HG03097 (cell line): ENCODE data around the gene ZNF521.

Source experiments
- ATAC-seq: cut with Tn5 transposase; IDR thresholded peaks from one replicate; pipeline ENCODE4 v1.9.1; 2021; ENCODE audit not compliant: unreplicated experiment, low FRiP score

Gene ZNF521

DNA sequence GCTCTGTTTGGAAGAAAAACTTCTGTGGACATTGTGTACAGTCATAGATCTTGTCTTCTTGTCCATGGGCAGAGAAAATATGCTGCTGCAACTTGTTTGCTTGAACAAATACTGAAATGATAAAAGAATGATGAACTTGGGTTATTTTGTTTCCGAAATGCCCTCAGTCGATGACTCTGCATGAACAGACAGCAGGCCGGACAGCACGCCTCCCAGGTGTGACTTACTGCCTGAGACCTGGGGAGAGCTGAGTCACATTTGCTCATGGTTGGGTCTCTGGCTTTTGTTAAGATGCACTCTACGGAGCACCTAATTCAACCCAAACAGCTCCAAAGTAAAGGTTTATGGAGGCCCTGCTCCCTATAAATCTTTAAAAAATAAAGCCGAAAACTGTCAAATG lies 262.5 kb downstream of the ZNF521 start:
- ATAC-seq, result no peak

DNA sequence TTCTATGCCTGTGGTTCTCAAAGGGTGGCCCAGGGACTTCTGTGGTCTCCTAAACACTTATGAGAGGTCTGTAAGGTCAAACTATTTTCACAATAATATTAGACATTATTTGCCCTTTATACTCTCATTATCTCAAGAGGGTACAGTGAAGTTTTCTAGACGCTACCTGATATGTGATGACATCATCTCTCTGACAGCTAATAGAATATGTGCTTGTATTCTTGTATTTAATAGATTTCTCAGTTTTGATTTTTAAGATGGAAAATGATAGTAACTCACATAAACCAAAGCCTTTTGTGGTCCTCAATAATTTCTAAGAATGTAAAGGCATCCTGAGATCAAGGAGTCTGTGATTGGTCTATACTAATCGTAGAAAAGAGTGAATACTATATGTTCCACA lies 265.1 kb downstream of the ZNF521 start:
- no peak for ATAC-seq

DNA sequence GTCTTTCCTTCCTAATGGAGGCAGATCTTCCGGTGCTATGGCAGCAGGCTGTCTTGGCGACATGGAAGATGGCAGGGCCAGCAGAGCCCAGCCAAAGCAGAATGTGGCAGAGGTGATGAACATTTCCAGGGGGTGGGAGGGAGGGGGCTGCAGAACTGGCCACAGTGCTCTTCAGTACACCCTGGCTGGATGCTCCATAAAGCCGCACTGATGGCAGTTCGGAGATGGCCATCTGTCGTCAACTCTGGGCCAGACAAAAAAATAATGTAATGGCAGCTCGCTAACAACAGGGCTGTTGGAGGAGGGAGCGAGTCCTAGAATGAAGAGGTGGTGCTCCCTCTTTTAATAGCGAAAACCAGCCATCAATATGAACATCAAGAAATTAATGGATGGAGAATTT lies 271.0 kb downstream of the ZNF521 start:
- ATAC-seq, result no peak

DNA sequence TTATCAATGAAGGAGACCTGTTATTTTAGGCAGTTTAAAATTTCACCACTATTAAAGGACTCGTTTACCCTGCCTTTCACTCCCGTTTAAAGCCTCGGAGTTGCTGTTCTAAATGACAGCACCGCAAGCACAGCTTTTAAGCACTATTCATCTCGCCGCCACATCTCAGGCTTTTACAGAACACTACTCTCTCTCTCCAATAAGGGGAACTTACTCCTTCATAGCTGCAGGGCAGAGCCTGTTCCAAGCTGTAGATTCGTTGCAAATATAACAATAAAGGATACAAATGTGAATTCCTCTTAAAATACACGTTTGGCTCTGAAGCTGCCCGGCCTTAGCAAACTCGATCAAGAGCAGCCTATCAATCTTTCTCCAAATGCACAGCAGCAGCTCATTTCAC lies 271.8 kb downstream of the ZNF521 start:
- no peak for ATAC-seq

DNA sequence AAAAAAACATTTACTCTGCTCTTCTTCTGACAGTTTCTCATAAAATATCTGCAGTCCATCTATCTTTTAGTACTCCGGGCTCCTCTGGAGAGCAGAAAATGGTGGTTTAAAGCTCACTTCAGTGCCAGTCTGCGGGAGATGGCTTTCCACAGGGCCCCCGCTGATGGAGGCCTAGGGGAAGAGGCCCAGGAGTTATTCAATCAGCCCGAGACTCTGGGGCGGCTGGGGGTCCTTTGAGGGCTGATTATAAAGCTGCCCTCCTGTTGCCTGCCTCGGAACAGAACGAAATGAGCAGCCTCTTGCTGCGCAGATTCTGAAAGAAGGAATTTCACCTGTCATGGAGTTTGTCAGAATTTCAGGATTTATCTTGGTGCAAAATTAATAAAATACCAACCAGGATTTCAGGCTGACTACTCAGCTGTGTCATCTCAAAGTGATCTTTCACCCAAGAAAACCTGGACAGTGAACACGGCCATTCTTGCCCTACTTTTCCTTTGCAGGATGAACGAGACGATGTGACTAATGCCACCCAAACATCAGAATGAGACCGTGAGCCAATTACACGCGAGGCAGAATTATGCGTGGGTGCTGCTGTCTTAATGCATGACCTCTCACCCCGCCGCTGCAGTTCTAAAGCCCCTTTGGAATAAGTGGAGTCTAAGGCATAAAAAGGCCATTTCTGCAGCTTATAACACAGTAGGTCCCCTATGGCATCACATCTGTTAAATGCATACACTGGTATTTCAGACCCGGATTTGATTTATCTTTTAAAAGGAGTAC lies 273.8 kb downstream of the ZNF521 start:
- ATAC-seq, result no peak

DNA sequence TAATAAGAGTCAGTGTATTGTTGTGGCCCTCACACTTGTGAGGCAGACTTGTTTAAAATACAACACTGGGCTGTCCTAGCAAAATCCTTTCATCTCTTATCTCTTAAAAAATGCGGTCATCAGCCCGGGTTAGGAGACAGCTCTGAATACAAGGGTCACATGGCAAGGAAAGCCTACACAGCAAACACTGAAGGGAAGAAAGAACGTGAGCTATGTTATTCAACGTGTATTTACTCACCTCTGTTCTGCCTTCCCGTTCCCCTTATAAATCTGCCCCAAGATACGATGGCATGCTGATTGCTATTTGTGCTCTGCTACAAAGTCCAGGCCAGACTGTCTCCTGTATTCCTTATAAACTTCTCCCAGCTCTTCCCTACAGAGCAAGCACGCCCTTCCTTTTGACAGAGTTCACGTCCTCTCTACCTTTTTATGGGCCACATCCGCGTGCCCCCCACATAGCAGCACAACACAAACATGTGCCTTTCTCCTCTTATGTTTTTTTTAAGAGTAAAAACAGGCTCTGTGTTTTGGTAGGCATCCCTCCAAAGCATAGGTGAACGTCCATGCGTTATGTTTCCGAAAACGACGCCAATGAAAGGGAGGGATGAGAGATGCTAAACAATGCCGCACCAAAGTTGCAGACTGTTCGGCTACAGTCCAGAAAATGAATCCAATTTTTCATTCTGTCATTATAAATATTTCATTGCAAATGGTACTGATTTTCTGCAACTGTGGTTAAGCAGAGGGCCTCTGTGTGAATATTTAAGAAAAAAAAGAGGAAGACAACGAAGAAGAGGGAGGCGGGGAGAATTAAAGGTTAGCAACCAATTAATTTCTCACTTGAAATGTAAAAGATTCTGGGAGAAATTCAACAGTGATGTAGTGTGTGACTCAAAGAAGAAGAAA lies 274.7 kb downstream of the ZNF521 start:
- ATAC-seq, result no peak

DNA sequence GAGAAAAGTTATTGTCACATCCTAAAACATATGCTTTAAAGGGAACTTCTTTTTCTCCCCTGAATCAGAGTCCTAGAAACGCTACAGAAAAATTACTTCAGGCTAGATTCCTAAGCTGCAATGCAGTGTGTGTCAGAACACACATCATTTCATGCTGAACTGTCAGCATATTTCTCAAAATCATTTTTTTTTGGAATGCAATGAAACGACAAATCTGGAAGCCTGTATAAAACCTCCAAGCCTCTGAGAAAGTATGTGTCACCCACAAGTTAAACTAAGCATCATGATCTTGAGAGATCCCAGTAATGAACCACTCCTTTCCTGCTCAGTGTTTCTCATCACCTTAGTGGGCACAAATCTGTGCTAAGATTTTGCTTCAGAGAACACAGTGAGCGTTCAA lies 276.2 kb downstream of the ZNF521 start:
- ATAC-seq, result no peak

DNA sequence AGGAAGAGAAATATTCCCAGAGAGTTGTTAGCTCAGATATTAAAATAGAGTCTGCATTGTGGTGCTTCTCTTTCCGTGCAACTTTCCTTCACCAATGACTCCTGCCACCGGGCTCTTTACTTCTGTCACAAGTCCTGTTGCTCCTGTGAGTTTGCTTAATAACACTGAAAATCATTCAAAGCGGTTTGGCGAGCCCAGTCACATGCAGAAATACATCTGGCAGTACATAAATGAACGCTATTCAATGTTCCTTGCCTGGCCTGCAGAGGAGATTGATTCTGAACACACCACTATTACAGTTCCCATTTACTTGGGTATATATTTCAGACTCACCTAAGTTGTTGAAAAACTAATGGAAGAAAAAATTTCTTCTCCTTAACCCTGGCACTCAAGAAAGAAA lies 276.6 kb downstream of the ZNF521 start:
- ATAC-seq, result no peak

DNA sequence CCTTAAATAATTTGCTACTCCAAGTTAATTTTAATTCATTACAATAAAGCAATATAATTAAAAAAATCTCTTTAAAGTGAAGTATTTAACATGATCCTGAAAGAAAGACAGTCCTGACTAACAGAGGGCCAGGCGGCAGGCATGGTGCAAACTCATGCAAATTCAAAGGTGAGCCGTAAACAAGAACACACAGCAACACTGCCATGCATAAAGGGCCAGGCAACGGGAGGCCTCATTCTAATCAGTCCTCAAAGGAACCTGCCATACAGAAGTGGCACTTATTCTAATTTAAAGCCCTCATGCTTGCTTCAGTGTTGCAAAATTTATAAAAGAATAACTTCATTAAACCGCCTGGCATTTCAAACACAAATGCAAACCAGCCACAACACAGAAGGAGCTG lies 277.0 kb downstream of the ZNF521 start:
- no peak for ATAC-seq

DNA sequence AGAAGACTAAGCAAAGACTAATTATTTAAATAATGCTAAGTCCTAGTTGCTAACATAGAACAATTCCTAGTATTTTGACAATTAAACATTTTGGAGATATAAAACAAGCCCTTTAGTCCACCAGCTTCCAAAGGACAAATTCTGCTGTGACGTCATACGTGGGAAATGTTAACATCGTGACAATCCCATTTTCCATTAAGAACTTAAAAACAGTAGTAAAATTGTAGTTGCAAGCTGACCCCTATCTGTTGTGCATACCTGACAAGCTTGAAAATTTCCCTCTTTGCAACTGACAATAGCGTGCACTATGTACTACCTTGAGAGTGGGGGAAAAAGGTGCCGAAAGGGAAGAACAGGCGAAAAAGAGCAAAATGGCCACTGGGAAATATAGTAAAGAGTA lies 279.8 kb downstream of the ZNF521 start:
- ATAC-seq, result no peak

DNA sequence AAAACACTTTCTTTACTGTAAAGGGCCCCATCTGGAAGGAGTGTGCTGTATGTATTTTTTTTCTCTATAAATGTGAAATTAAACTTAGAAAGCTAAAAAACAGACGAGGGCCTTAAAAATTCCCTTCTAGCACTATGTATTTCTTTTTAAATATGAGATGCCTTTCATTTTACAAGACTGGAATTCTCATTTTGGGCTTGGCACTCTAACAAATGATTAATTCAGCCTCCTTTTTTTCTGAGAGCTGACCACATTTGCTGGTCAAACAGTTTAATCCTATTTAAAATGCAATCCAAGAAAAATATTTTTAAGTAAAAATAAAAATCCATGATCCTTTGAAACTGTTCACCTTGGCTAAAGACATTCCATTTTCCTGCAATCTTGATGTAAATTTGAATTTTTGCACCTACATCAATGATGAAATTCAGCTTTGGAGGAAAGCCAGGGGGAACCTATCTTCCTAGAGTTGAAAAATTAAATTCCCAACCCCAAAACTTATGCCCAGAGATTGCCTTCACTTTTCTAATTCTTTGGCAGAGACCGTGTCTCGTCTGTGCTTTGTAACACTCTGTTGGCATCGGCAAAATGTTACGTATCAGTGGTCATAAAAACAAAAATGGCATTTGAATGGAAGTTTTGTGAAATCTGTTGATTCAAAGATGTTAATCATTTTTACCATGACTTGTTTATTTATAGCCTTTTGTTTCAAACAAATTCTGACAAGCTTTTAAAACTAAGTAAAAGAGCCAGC lies 284.5 kb downstream of the ZNF521 start:
- no peak for ATAC-seq

DNA sequence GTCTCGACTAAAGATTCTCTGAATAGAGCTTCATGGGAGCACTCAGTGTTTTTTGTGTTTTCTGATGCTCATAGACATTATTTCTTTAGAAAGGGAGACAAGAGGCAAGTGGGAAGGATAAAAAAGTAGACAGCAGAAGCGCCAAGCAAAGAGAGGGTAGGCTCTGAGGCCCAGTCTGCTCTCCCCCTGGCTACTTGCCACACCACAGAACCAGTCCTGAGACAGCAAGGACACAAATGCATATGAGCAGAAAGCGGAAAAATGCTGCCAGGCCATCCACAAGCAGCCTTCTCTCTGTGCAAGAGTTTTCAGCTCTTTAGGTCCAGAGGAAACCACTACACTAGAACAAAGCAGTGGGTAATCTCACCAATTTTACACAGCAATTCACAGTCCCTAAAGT lies 285.4 kb downstream of the ZNF521 start:
- ATAC-seq, result no peak

DNA sequence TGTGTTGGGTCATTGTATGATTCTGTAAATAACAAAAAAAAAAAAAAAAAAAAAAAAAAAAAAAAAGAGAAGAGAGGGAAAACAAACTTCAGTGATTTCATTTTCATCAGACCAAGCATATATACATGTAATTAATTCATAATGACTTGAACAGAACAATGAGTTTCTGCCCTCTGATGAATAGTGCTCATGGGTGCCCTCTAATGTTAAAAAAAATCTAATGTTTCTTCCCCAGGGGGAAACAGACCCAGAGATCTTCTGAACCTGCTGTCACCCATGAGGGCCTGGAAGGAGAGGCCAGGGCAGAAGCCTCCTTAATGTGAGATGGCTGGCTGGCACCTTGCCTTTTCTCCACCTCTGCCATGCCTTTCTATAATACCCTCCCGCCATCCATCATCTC lies 289.2 kb downstream of the ZNF521 start:
- no peak for ATAC-seq

DNA sequence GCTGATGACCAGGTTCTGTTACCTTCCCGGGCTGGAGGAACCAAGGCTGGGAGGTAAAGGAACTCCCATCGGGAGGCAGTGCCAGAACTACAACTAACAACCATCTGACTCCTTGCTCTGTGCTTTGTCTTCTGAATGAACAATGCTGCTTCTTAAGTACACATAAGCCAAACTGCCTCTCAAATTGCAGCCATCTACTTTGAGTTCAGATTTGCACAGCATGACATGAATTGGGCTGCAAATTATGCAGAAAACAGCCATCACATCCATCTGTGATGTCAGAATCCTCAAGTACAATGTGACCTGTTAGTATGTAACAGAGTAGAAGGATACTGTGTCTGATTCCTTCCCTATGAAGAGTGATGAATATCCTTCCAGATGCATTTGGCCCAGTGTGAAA lies 290.6 kb downstream of the ZNF521 start:
- no peak for ATAC-seq

DNA sequence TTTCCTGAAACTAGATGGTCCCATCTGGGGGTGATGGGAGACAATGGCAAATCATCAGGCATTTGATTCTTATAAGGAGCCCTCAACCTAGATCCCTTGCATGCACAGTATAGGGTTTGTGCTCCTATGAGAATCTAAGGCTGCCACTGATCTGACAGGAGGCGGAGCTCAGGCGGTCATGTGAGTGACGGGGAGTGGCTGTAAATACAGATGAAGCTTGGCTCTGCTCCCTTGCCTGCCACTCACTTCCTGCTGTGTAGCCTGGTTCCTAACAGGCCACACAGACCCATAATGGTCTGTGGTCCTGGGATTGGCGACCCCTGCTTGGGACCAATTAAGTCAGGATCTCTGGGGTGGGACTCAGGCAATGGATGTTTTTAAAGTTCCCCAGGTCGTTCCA lies 293.4 kb downstream of the ZNF521 start:
- no peak for ATAC-seq

DNA sequence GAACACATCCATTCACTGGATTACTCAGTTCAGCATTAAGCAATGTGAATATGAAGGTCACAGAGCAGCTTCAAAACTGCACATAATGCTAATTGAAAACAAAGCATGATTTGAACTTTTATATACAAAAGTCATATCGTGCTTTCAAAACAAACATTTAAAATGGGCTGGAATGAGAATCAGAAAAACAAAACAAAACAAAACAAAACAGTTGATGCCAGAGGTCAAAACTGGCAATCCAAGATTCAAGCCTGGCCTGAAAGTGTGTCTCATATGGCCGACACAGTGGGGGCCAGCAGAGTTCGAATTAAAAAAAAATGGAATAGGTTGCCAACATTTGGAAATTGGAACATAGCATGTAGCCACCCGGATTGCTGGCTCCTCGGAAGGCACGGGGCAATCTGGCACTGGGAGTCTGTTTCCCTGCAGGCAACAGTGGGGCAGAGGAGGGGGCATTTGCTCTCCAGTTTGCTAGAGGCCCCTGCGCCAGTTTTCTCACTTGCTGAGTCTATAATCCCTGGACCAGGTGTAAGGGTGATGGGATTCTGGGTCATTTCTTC lies 294.4 kb downstream of the ZNF521 start:
- ATAC-seq, result no peak

DNA sequence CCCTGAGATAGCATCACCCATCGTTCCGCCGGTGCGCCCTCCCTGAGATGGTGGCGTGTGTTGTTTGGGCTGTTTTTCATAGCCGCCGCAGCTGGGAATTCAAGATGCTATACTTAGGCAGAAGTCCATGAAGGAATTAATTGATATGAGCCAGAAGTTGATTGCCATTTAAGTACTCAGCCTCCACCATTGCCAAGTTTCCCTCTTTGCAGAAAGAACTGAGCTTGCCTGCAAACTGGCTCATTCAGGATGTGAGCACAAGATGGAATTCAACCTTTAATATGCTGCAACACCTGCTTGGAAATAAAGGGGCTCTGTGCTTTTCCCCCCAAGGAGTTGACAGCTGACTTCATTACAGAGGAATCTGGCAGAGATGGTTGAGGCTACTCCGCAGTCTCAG lies 295.5 kb downstream of the ZNF521 start:
- no peak for ATAC-seq

DNA sequence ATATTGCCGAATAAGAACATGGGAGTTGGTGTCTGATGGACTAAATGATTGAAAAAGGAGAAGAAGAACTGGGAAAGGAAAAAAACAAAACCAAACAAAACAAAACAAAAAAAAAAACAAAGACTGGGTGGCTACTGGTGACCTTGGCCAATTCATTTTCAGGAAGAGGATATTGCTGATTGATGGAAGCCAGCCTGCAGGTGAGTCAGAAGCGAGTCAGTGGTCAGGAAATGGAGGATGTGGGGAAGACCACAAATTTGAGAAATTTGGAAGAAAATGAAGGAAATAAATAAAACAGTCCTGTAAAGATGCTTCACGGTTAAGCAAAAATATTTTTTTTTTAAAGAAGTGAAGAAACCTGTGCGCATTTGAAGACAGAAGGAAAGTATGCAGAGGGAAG lies 296.9 kb downstream of the ZNF521 start:
- no peak for ATAC-seq

DNA sequence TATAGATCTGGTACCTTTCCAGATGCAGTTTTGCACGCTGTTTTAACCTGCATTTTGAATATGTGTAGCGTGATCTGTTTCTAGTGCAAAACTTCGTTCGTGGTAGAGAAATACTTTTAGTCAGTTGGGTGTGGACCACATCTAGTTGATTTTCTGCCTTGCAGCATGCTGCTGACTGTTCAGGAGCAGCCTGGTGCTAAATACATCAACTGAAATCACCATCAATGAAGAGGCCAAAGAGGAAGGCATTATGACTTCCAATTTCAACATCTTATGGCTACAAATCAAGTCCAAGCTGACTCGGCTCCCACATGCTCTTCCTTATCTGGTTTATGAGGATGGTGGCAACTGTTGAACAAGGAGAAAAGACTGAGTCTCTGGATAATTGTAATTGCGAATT lies 298.5 kb downstream of the ZNF521 start:
- ATAC-seq, result no peak

DNA sequence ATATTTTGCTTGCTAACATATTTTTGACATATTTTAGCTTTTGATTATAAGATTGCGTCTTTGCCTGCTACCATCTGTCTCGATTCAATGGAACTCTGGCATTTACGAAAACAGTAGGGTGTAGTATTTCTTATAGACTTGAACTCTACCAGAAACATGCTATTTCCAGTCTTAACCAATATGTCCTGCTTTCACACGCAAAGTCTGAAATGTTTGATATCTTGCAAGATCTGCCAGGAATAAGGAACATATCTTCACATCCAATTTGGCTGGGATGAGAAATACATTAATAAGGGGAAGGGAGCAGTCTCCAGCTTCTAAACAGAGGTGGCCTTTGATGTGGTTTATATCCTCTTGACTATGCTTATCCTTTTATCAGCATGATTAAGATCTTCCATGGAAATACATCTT lies 299.4 kb downstream of the ZNF521 start:
- no peak for ATAC-seq

DNA sequence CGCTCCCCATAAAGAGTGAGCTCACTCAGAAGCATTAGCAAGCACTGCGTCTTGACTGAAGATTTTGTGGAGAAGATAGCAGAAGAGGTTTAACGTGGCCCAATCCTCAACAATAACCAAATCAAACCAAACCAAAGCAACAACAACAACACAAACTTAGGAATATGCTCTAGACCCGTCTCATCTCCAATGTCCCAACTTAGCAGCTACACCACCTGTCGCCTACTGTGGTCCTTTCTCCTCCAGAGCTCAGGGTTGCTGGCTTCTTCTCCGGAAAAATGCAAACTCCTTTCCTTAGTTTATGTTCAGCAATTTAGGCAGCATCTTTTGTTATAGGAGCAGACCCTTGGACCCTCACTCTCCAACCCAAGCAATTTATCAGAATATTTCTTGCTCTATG lies 301.4 kb downstream of the ZNF521 start:
- no peak for ATAC-seq
